Measurements from ENCODE around the gene SPTB.

SPTB gene

GRCh38 chr14:64867182-64867581 is 12.5 kb downstream of the SPTB start:
- no peaks in the 10 kb centered on the region for H3K79me2 ChIP-seq (ENCODE audit: insufficient read depth, low read length)
- H3K4me2 ChIP-seq (ENCODE audit: low read depth, low read length, poor library complexity, severe bottlenecking), result no peak overlapping the region
- H3K9me3 ChIP-seq (ENCODE audit: insufficient read depth, low read length), result no peaks in the 10 kb centered on the region
- no peaks in the 10 kb centered on the region for H3K36me3 ChIP-seq (ENCODE audit: low read length)
- no peaks in the 10 kb centered on the region for H4K20me1 ChIP-seq (ENCODE audit: low read depth, low read length)
- no peak overlapping the region for H3K27ac ChIP-seq (ENCODE audit: low read depth, low read length)
- no peaks in the 10 kb centered on the region for H3K9me2 ChIP-seq (replicated peaks; ENCODE audit: insufficient read depth, low read length)
- no peaks in the 10 kb centered on the region for H3K27me3 ChIP-seq (ENCODE audit: low read length)
- H2AFZ ChIP-seq (ENCODE audit: low read depth, low read length, severe bottlenecking), result no peak overlapping the region
- TF ChIP-seq EZH2phosphoT487 (conservative IDR thresholded peaks at IDR 0.05; ENCODE audit: low read length), result no peak
- no peak for TF ChIP-seq CTCF (IDR thresholded peaks at IDR 0.05; ENCODE audit: insufficient read depth, low read length, poor library complexity, severe bottlenecking)
- H3K4me3 ChIP-seq (ENCODE audit: insufficient read depth, low read length, poor library complexity, severe bottlenecking), result no peak overlapping the region
- H3F3A ChIP-seq (ENCODE audit: insufficient read depth), result no peaks in the 10 kb centered on the region
- H3K9ac ChIP-seq (ENCODE audit: low read length), result no peak overlapping the region

GRCh38 chr14:64865992-64866391 is 13.7 kb downstream of the SPTB start:
- Histone ChIP-seq H3K9ac (ENCODE audit: low read length) (no peak overlapping the region), H2AFZ (ENCODE audit: low read depth, low read length, severe bottlenecking) (no peak overlapping the region), H3K36me3 (ENCODE audit: low read length) (no peaks in the 10 kb centered on the region), H3F3A (ENCODE audit: insufficient read depth) (no peaks in the 10 kb centered on the region), H3K9me3 (ENCODE audit: insufficient read depth, low read length) (no peaks in the 10 kb centered on the region), H4K20me1 (ENCODE audit: low read depth, low read length) (no peaks in the 10 kb centered on the region), H3K9me2 (replicated peaks; ENCODE audit: insufficient read depth, low read length) (no peaks in the 10 kb centered on the region), H3K79me2 (ENCODE audit: insufficient read depth, low read length) (no peaks in the 10 kb centered on the region), H3K27me3 (ENCODE audit: low read length) (no peaks in the 10 kb centered on the region), H3K4me3 (ENCODE audit: insufficient read depth, low read length, poor library complexity, severe bottlenecking) (no peak overlapping the region), H3K4me2 (ENCODE audit: low read depth, low read length, poor library complexity, severe bottlenecking) (no peak overlapping the region), H3K27ac (ENCODE audit: low read depth, low read length) (no peak overlapping the region)
- no peak for TF ChIP-seq EZH2phosphoT487 (conservative IDR thresholded peaks at IDR 0.05; ENCODE audit: low read length)
- no peak for TF ChIP-seq CTCF (IDR thresholded peaks at IDR 0.05; ENCODE audit: insufficient read depth, low read length, poor library complexity, severe bottlenecking)

- Histone ChIP-seq H3F3A (ENCODE audit: insufficient read depth) (no peaks in the 10 kb centered on the region), H2AFZ (ENCODE audit: low read depth, low read length, severe bottlenecking) (no peak overlapping the region), H3K4me2 (ENCODE audit: low read depth, low read length, poor library complexity, severe bottlenecking) (no peak overlapping the region), H3K9me2 (replicated peaks; ENCODE audit: insufficient read depth, low read length) (no peaks in the 10 kb centered on the region), H3K9ac (ENCODE audit: low read length) (no peak overlapping the region), H3K79me2 (ENCODE audit: insufficient read depth, low read length) (no peaks in the 10 kb centered on the region), H3K4me3 (ENCODE audit: insufficient read depth, low read length, poor library complexity, severe bottlenecking) (no peak overlapping the region), H3K27me3 (ENCODE audit: low read length) (no peaks in the 10 kb centered on the region), H3K36me3 (ENCODE audit: low read length) (no peaks in the 10 kb centered on the region), H3K27ac (ENCODE audit: low read depth, low read length) (no peak overlapping the region), H3K9me3 (ENCODE audit: insufficient read depth, low read length) (no peaks in the 10 kb centered on the region), H4K20me1 (ENCODE audit: low read depth, low read length) (no peaks in the 10 kb centered on the region)
- TF ChIP-seq EZH2phosphoT487 (conservative IDR thresholded peaks at IDR 0.05; ENCODE audit: low read length), result no peak
- no peak for TF ChIP-seq CTCF (IDR thresholded peaks at IDR 0.05; ENCODE audit: insufficient read depth, low read length, poor library complexity, severe bottlenecking)
These were observed 14.6 kb downstream of the SPTB start for GRCh38 chr14:64865109-64865508.

All from SU-DHL-6 (cell line).